ENCODE data around the gene RAPGEFL1. TPM values are rescaled to one million over a fixed set of nuclear protein-coding genes. Genes with fewer than 3 reads are reported as not detected.

Gene RAPGEFL1, protein sequence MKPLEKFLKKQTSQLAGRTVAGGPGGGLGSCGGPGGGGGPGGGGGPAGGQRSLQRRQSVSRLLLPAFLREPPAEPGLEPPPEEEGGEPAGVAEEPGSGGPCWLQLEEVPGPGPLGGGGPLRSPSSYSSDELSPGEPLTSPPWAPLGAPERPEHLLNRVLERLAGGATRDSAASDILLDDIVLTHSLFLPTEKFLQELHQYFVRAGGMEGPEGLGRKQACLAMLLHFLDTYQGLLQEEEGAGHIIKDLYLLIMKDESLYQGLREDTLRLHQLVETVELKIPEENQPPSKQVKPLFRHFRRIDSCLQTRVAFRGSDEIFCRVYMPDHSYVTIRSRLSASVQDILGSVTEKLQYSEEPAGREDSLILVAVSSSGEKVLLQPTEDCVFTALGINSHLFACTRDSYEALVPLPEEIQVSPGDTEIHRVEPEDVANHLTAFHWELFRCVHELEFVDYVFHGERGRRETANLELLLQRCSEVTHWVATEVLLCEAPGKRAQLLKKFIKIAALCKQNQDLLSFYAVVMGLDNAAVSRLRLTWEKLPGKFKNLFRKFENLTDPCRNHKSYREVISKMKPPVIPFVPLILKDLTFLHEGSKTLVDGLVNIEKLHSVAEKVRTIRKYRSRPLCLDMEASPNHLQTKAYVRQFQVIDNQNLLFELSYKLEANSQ
- total RNA-seq (1.2 and 1.3 TPM in 2 replicates), polyA plus RNA-seq (1.6 and 1.7 TPM in 2 replicates), polyA minus RNA-seq (ENCODE audit: low replicate concordance) (5.5 and 10.5 TPM in 2 replicates)
- 1.1 and 1.8 TPM in 2 replicates for polyA plus RNA-seq (2012)

- peaks cover 4% of the 10 kb centered on the region for H3K36me3 ChIP-seq (ENCODE audit: control insufficient read depth, insufficient read depth, low read length)
- peak within 1 kb of the TSS; percentile 71 for H3K4me2 ChIP-seq (ENCODE audit: extremely low read depth, insufficient read depth, low read length)
- no peaks in the 10 kb centered on the region for H3K9me3 ChIP-seq (ENCODE audit: control insufficient read depth, insufficient read depth, low read depth, low read length)
- DNase-seq (ENCODE audit: low read depth in 2 of 2): peak; percentile 53 to 67
- no peaks in the 10 kb centered on the region for H3K27me3 ChIP-seq (ENCODE audit: control insufficient read depth, insufficient read depth, low read length)
- peak within 1 kb of the TSS; percentile 23 for H3K9ac ChIP-seq (ENCODE audit: insufficient read depth, low read length)
- peak within 1 kb of the TSS in 2 of 4 experiments; percentile 35 to 44 for H3K4me3 ChIP-seq (replicated peaks in 1 of 4; ENCODE audit: control extremely low read depth in 1 of 4, insufficient read depth in 1 of 4, low read depth in 3 of 4, low read length in 4 of 4)
- TF ChIP-seq, protein P1, sequence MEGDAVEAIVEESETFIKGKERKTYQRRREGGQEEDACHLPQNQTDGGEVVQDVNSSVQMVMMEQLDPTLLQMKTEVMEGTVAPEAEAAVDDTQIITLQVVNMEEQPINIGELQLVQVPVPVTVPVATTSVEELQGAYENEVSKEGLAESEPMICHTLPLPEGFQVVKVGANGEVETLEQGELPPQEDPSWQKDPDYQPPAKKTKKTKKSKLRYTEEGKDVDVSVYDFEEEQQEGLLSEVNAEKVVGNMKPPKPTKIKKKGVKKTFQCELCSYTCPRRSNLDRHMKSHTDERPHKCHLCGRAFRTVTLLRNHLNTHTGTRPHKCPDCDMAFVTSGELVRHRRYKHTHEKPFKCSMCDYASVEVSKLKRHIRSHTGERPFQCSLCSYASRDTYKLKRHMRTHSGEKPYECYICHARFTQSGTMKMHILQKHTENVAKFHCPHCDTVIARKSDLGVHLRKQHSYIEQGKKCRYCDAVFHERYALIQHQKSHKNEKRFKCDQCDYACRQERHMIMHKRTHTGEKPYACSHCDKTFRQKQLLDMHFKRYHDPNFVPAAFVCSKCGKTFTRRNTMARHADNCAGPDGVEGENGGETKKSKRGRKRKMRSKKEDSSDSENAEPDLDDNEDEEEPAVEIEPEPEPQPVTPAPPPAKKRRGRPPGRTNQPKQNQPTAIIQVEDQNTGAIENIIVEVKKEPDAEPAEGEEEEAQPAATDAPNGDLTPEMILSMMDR (conservative IDR thresholded peaks at IDR 0.05 in 1 of 2, IDR thresholded peaks at IDR 0.05 in 1 of 2; ENCODE audit: low read depth in 1 of 2, low read length in 2 of 2): no peak
- no peak for TF ChIP-seq EZH2 (IDR thresholded peaks at IDR 0.05; ENCODE audit: low read length, missing control alignments)
- peaks cover 12% of the 10 kb centered on the region for H3K4me1 ChIP-seq (ENCODE audit: control insufficient read depth, extremely low read depth, insufficient read depth, low read length)
- H2AFZ ChIP-seq (ENCODE audit: low read length): no peak within 1 kb of the TSS
- H4K20me1 ChIP-seq (ENCODE audit: control insufficient read depth, extremely low read depth, insufficient read depth, low read length): no peaks in the 10 kb centered on the region
- H3K27ac ChIP-seq (ENCODE audit: insufficient read depth, low read length): no peak within 1 kb of the TSS
- H3K79me2 ChIP-seq (ENCODE audit: control insufficient read depth, insufficient read depth, low read length): no peaks in the 10 kb centered on the region
Observed at GRCh38 chr17:40177275-40177874, at the start of gene RAPGEFL1. Gene RAPGEFL1 (plus strand): TSS chr17:40177470. CDS start chr17:40177862, 392 bp downstream.

- Histone ChIP-seq H3K36me3 (ENCODE audit: control insufficient read depth, insufficient read depth, low read length) (peaks cover 27% of the 10 kb centered on the region), H3K4me2 (ENCODE audit: extremely low read depth, insufficient read depth, low read length) (no peak overlapping the region), H3K4me1 (ENCODE audit: control insufficient read depth, extremely low read depth, insufficient read depth, low read length) (peaks cover 2% of the 10 kb centered on the region), H4K20me1 (ENCODE audit: control insufficient read depth, extremely low read depth, insufficient read depth, low read length) (peaks cover 2% of the 10 kb centered on the region), H3K9ac (ENCODE audit: insufficient read depth, low read length) (no peak overlapping the region), H3K4me3 (replicated peaks in 1 of 4; ENCODE audit: control extremely low read depth in 1 of 4, insufficient read depth in 1 of 4, low read depth in 3 of 4, low read length in 4 of 4) (no peak overlapping the region), H3K27me3 (ENCODE audit: control insufficient read depth, insufficient read depth, low read length) (no peaks in the 10 kb centered on the region), H2AFZ (ENCODE audit: low read length) (no peak overlapping the region), H3K9me3 (ENCODE audit: control insufficient read depth, insufficient read depth, low read depth, low read length) (no peaks in the 10 kb centered on the region), H3K79me2 (ENCODE audit: control insufficient read depth, insufficient read depth, low read length) (peaks cover 48% of the 10 kb centered on the region), H3K27ac (ENCODE audit: insufficient read depth, low read length) (no peak overlapping the region)
- no peak for DNase-seq (ENCODE audit: low read depth in 2 of 2)
- TF ChIP-seq, protein P1 (conservative IDR thresholded peaks at IDR 0.05 in 1 of 2, IDR thresholded peaks at IDR 0.05 in 1 of 2; ENCODE audit: low read depth in 1 of 2, low read length in 2 of 2): no peak
- TF ChIP-seq EZH2 (IDR thresholded peaks at IDR 0.05; ENCODE audit: low read length, missing control alignments): no peak
Observed at GRCh38 chr17:40129498-40129897, 47.8 kb upstream of the RAPGEFL1 start.
